K562 (cell line): ENCODE measurements around the gene COX7A1. TPM values are rescaled to one million over a fixed set of nuclear protein-coding genes. Genes with fewer than 3 reads are reported as not detected.

Source experiments
- ATF6 ChIP-seq: sonication (generic); formaldehyde crosslinking; IDR thresholded peaks from 2 replicates; pipeline ENCODE4 v1.4.0; 2020; ENCODE audit warnings: mild to moderate bottlenecking, missing genetic modification reagents
- CXXC5 ChIP-seq: fragments of 250-450 bp; sonication (Bioruptor Pico); IDR thresholded peaks from 2 replicates; pipeline ENCODE4 v1.8.0; 2022; ENCODE audit warnings: inconsistent platforms, mild to moderate bottlenecking, moderate library complexity
- E2F8 ChIP-seq: fragments of 450-650 bp; IDR thresholded peaks from 2 replicates; pipeline ENCODE4 v1.7.1; 2018; ENCODE audit warnings: mild to moderate bottlenecking, low read depth; ENCODE audit not compliant: partially characterized antibody
- HBP1 ChIP-seq: fragments of 450-650 bp; formaldehyde crosslinking; IDR thresholded peaks from 2 replicates; pipeline ENCODE4 v1.4.0; 2022; ENCODE audit warnings: missing genetic modification characterization
- LCOR ChIP-seq: sonication (generic); formaldehyde crosslinking; IDR thresholded peaks from 2 replicates; pipeline ENCODE4 v1.8.0; 2022; ENCODE audit warnings: mild to moderate bottlenecking, missing genetic modification reagents
- MAZ ChIP-seq, 2 experiments: fragments of 450-650 bp in 1 of 2; sonication (generic) in 1 of 2; formaldehyde crosslinking; IDR thresholded peaks in 1 of 2; conservative IDR thresholded peaks in 1 of 2; 2 replicates each; pipeline versions ENCODE4 v1.4.0 to v1.5.0; 2020; ENCODE audit warnings: mild to moderate bottlenecking in 1 of 2, missing genetic modification reagents in 1 of 2
- PHF20 ChIP-seq: fragments of 450-650 bp; IDR thresholded peaks from 2 replicates; pipeline ENCODE4 v1.6.1; 2018; ENCODE audit not compliant: partially characterized antibody
- PKNOX1 ChIP-seq: fragments of 450-650 bp; IDR thresholded peaks from 2 replicates; pipeline ENCODE4 v1.6.1; 2016
- POLR3A ChIP-seq: IDR thresholded peaks from 2 replicates; pipeline ENCODE4 v1.6.1; 2011; ENCODE audit warnings: borderline replicate concordance, mild to moderate bottlenecking, moderate library complexity; ENCODE audit not compliant: insufficient read length, insufficient read depth; ENCODE audit errors: extremely low read depth
- SMAD4 ChIP-seq: fragments of 250-450 bp; sonication (Bioruptor Pico); conservative IDR thresholded peaks from 2 replicates; pipeline ENCODE4 v1.8.0; 2021; ENCODE audit warnings: inconsistent platforms, mild to moderate bottlenecking, moderate library complexity
- THAP7 ChIP-seq: fragments of 250-450 bp; sonication (Bioruptor Pico); IDR thresholded peaks from 2 replicates; pipeline ENCODE4 v1.5.0; 2021
- XRCC5 ChIP-seq: fragments of 200-400 bp; formaldehyde crosslinking; IDR thresholded peaks from 2 replicates; pipeline ENCODE4 v1.6.1; 2017; ENCODE audit warnings: low read depth, mild to moderate bottlenecking, low read length
- ZBTB43 ChIP-seq: sonication (generic); formaldehyde crosslinking; IDR thresholded peaks from 2 replicates; pipeline ENCODE4 v1.8.0; 2023; ENCODE audit warnings: mild to moderate bottlenecking, missing genetic modification reagents
- ZFX ChIP-seq: sonication (generic); formaldehyde crosslinking; IDR thresholded peaks from 2 replicates; pipeline ENCODE4 v1.8.0; 2022; ENCODE audit warnings: mild to moderate bottlenecking, missing genetic modification reagents, moderate library complexity
- ZKSCAN3 ChIP-seq: fragments of 250-450 bp; sonication (Bioruptor Pico); IDR thresholded peaks from 2 replicates; pipeline ENCODE4 v1.4.0; 2020
- ZNF184 ChIP-seq: sonication (generic); formaldehyde crosslinking; IDR thresholded peaks from 2 replicates; pipeline ENCODE4 v1.5.0; 2020; ENCODE audit warnings: missing genetic modification reagents
- ZNF766 ChIP-seq: fragments of 200-800 bp; sonication (Bioruptor generic); conservative IDR thresholded peaks from 2 replicates; pipeline ENCODE4 v1.6.1; 2016; ENCODE audit warnings: missing genetic modification characterization, missing compliant biosample characterization
- polyA plus RNA-seq, 8 experiments: library from polyadenylated mRNA; depleted of rRNA in 4 of 8; stranded (reverse) in 5 of 8; unstranded in 3 of 8; fragments of >200 nt; fragmentation: Nextera tagmentation in 2 of 8; fragmentation: Illumina TruSeq in 1 of 8; extraction: Ambion mirVana in 2 of 8; extraction: Trizol in 1 of 8; gene quantifications; 2 replicates each; pipeline versions ENCODE4 v1.2.1 to v1.2.3, GENCODE V29; 2011 to 2014; ENCODE audit warnings: inconsistent platforms in 1 of 8, missing spikeins in 1 of 8
- total RNA-seq, 7 experiments: library from RNA; depleted of rRNA in 6 of 7; stranded (reverse); fragments of >200 nt in 6 of 7; fragmentation: Illumina TruSeq in 2 of 7; extraction: Trizol in 2 of 7; gene quantifications; 2 replicates each; pipeline versions ENCODE4 v1.2.1 to v1.2.3, GENCODE V29; 2011 to 2021; ENCODE audit warnings: low replicate concordance in 1 of 7

The COX7A1 gene
- total and polyA plus RNA-seq, 9 of the 15 experiments (the other 6 are each of a cell fraction or from before 2014, with no cell fraction given): 0.08 TPM; not detected in 8

GRCh38 chr19:36114721-36115452, 37.4 kb downstream of the COX7A1 start, which contains the start of gene POLR2I (continued):
- TF ChIP-seq ZFX (CRISPR knock-in tag) (no peak; the same call in 1 of the 2 replicates), THAP7 (CRISPR knock-in tag) (no peak), ATF6 (CRISPR knock-in tag) (peak; percentile 91; the same call in 1 of the 2 replicates), MAZ (CRISPR knock-in tag; conservative IDR thresholded peaks at IDR 0.05 in 1 of 2, IDR thresholded peaks at IDR 0.05 in 1 of 2) (peak; percentile 77), ZBTB43 (no peak), ZNF766 (CRISPR knock-in tag) (0 out of 2 replicates have a peak, but pooled peaks have one; percentile 58), ZNF184 (CRISPR knock-in tag) (no peak), XRCC5 (peak; percentile 72; the same call in 1 of the 2 replicates), CXXC5 (CRISPR knock-in tag) (peak; percentile 96), SMAD4 (0 out of 2 replicates have a peak, but pooled peaks have one; percentile 59), POLR3A (no peak), PKNOX1 (peak; percentile 72), HBP1 (CRISPR knock-in tag) (0 out of 2 replicates have a peak, but pooled peaks have one; percentile 31), ZKSCAN3 (CRISPR knock-in tag) (no peak), E2F8 (peak; percentile 61), LCOR (peak; percentile 95), PHF20 (peak; percentile 62)
